Endothelial cell of umbilical vein (primary cell): Measurements from ENCODE around the gene EEF1AKMT1. TPM values are rescaled to one million over a fixed set of nuclear protein-coding genes. Genes with fewer than 3 reads are reported as not detected.
"Not testable (repeated sequence)": the region's sequence is repeated elsewhere in the genome, so short reads cannot be mapped to it uniquely, and the experiment has no call there.

Experiments used
- BruUV-seq: library from RNA; stranded (reverse); fragments of 400-500 nt; replicated peaks from 2 replicates; lab custom pipeline; 2021; lab: Mats Ljungman, UMichigan
- CTCF ChIA-PET: fragments of 300-600, 350-600 bp; sonication (Branson Sonifier 250); formaldehyde crosslinking; loops from one replicate; lab custom pipeline; 2021; ENCODE audit warnings: antibody characterized with exemption, inconsistent platforms; lab: Charles Lee
- POLR2A ChIA-PET: fragments of 300-600, 350-600 bp; sonication (Branson Sonifier 250); formaldehyde crosslinking; loops from one replicate; lab custom pipeline; 2021; ENCODE audit warnings: antibody characterized with exemption, inconsistent platforms; lab: Charles Lee
- DNase-seq: peaks from one replicate; pipeline ENCODE4 v3.0.0-alpha.2; 2011; ENCODE audit warnings: low read depth, low spot score
- FAIRE-seq: peaks from 2 replicates; lab custom pipeline; 2011; peaks lifted over from hg19 to GRCh38; lab: Jason Lieb, UNC
- H2AFZ ChIP-seq: 2 replicates; pipeline ENCODE4 v1.6.0; 2012; ENCODE audit warnings: low read depth, low read length, control low read depth, inconsistent platforms
- H3K27ac ChIP-seq: 2 replicates; pipeline ENCODE4 v1.5.1; 2011; ENCODE audit warnings: low read depth, mild to moderate bottlenecking, control low read depth, low read length, moderate library complexity; ENCODE audit not compliant: insufficient read depth
- H3K27me3 ChIP-seq, 2 experiments: 2 replicates each; pipeline versions ENCODE4 v1.6.0 to v1.6.1; 2011; ENCODE audit warnings: low read length in 2 of 2, mixed read lengths in 1 of 2; ENCODE audit not compliant: control insufficient read depth in 2 of 2, insufficient read depth in 2 of 2
- H3K36me3 ChIP-seq, 2 experiments: 2 replicates in 1 of 2; 3 replicates in 1 of 2; pipeline ENCODE4 v1.5.1; 2011; ENCODE audit warnings: low read length in 2 of 2, mild to moderate bottlenecking in 1 of 2, moderate library complexity in 1 of 2; ENCODE audit not compliant: control insufficient read depth in 2 of 2, insufficient read depth in 2 of 2; ENCODE audit errors: extremely low read depth in 1 of 2
- H3K4me1 ChIP-seq: 3 replicates; pipeline ENCODE4 v1.5.1; 2011; ENCODE audit warnings: mild to moderate bottlenecking, low read length; ENCODE audit not compliant: control insufficient read depth, insufficient read depth; ENCODE audit errors: extremely low read depth
- H3K4me2 ChIP-seq: 2 replicates; pipeline ENCODE4 v1.6.1; 2011; ENCODE audit warnings: low read length, control low read depth, mixed read lengths; ENCODE audit not compliant: insufficient read depth
- H3K4me3 ChIP-seq, 3 experiments: fragments of 200-600 bp in 1 of 3; sonication (generic), shearing (Covaris generic) in 1 of 3; replicated peaks in 1 of 3; 2 replicates each; pipeline ENCODE4 v1.5.1; 2011 to 2016; ENCODE audit warnings: control low read depth in 3 of 3, low read length in 3 of 3, mild to moderate bottlenecking in 2 of 3, inconsistent platforms in 1 of 3, low read depth in 1 of 3, moderate library complexity in 1 of 3; ENCODE audit not compliant: insufficient read depth in 1 of 3
- H3K79me2 ChIP-seq: 2 replicates; pipeline ENCODE4 v1.6.0; 2012; ENCODE audit warnings: low read length, inconsistent platforms; ENCODE audit not compliant: control insufficient read depth, insufficient read depth
- H3K9ac ChIP-seq: replicated peaks from 2 replicates; pipeline ENCODE3; 2011; ENCODE audit warnings: low read length, control low read depth; ENCODE audit not compliant: insufficient read depth; ENCODE audit errors: extremely low read depth
- H3K9me1 ChIP-seq: replicated peaks from 3 replicates; pipeline ENCODE4 v1.6.0; 2011; ENCODE audit warnings: mild to moderate bottlenecking, low read length; ENCODE audit not compliant: control insufficient read depth, insufficient read depth; ENCODE audit errors: extremely low read depth
- H3K9me3 ChIP-seq: replicated peaks from 2 replicates; pipeline ENCODE4 v1.5.1; 2012; ENCODE audit warnings: low read length, inconsistent platforms; ENCODE audit not compliant: control insufficient read depth, insufficient read depth
- H4K20me1 ChIP-seq: replicated peaks from 2 replicates; pipeline ENCODE3; 2011; ENCODE audit warnings: mild to moderate bottlenecking, low read length; ENCODE audit not compliant: control insufficient read depth, insufficient read depth; ENCODE audit errors: extremely low read depth
- CTCF ChIP-seq, 2 donors: IDR thresholded peaks; 1 replicate in 1 of 2; 2 replicates in 1 of 2; pipeline ENCODE4 v1.5.1; 2011; ENCODE audit warnings: low read length in 2 of 2, mild to moderate bottlenecking in 2 of 2, moderate library complexity in 2 of 2, control low read depth in 1 of 2, inconsistent platforms in 1 of 2, low read depth in 1 of 2; ENCODE audit not compliant: insufficient read depth in 1 of 2; ENCODE audit errors: extremely low read depth in 1 of 2
- GATA2 ChIP-seq: IDR thresholded peaks from 2 replicates; pipeline ENCODE4 v1.7.0; 2011; ENCODE audit warnings: low read depth, mild to moderate bottlenecking, moderate library complexity, mixed read lengths, low read length; ENCODE audit not compliant: insufficient read length, insufficient read depth
- JUN ChIP-seq: IDR thresholded peaks from 2 replicates; pipeline ENCODE4 v1.6.1; 2011; ENCODE audit warnings: borderline replicate concordance, low read depth; ENCODE audit not compliant: insufficient read length, insufficient read depth
- POLR2A ChIP-seq: IDR thresholded peaks from 2 replicates; pipeline ENCODE4 v1.6.1; 2012; ENCODE audit warnings: low read depth, mild to moderate bottlenecking, control low read depth, low read length
- POLR2AphosphoS5 ChIP-seq: IDR thresholded peaks from 2 replicates; pipeline ENCODE4 v1.6.1; 2012; ENCODE audit warnings: low read depth, mild to moderate bottlenecking, control low read depth, low read length, moderate library complexity; ENCODE audit not compliant: insufficient read depth
- dilution Hi-C: fragments of 300-500 bp; cut with MboI; formaldehyde crosslinking; loops from one replicate; pipeline ENCODE4 v1.15.0; 2019; ENCODE audit warnings: low sequenced_read_pairs; ENCODE audit not compliant: extremely low pct_ligation_motif_present
- intact Hi-C: fragments of 100-400 bp; cut with micrococcal nuclease; formaldehyde crosslinking; loops from one replicate; pipeline ENCODE4 v1.10.0; 2022
- polyA plus RNA-seq, 4 experiments: library from polyadenylated mRNA; depleted of rRNA in 3 of 4; stranded (reverse) in 3 of 4; unstranded in 1 of 4; fragments of >200 nt; gene quantifications; 2 replicates each; pipeline versions ENCODE4 v1.2.1 to v1.2.3, GENCODE V29; 2011 to 2012; ENCODE audit warnings: missing spikeins in 1 of 4
- total RNA-seq: library from RNA; stranded (reverse); gene quantifications from 2 replicates; pipeline ENCODE4 v1.2.3, GENCODE V29; 2021

The EEF1AKMT1 gene
- total and polyA plus RNA-seq, 2 donors (not counting 3 experiments of a cell fraction or from before 2014, with no cell fraction given), result 9.0 to 11.1 TPM

DNA sequence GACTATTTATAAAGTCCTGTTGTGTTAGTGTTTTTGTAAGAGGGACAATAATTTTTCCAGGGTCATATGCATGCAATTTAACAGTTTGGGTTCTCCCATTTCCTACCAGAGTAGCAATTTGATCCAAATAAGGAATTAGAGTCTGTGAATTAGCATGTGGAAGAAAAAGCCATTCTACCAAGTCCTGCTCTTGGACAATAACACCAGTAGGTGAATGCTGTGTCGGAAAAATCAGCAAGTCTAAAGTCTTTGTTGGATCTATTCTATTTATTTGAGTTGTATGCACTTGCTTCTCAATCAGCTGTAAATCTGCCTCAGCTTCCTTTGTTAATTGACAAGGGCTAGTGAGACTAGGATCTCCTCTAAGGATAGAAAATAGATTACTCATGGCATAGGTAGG, 91.7 kb downstream of the EEF1AKMT1 start:
- intact Hi-C loops (no loop called here), dilution Hi-C loops (no loop called here)
- Histone ChIP-seq H3K9ac (no peak overlapping the region), H3K4me3 (no peak overlapping the region), H3K36me3 (no peaks in the 10 kb centered on the region), H3K9me3 (no peaks in the 10 kb centered on the region), H3K4me2 (no peak overlapping the region), H2AFZ (no peak overlapping the region), H3K4me1 (no peaks in the 10 kb centered on the region), H4K20me1 (no peaks in the 10 kb centered on the region), H3K27me3 (no peaks in the 10 kb centered on the region), H3K27ac (no peak overlapping the region), H3K79me2 (no peaks in the 10 kb centered on the region), H3K9me1 (no peaks in the 10 kb centered on the region)
- BruUV-seq, result no TSS peak
- no peak for DNase-seq
- FAIRE-seq, result no peak
- ChIA-PET CTCF (no interaction called here), POLR2A (interaction anchor here (0.6 kb wide), 1 partner anchor 185 kb away, joined by 4 read pairs; no protein-coding TSS in a partner anchor)
- TF ChIP-seq JUN, result no peak
- no peak for TF ChIP-seq CTCF (IDR thresholded peaks at IDR 0.05; ENCODE audit: extremely low read depth in 1 of 2, insufficient read depth in 1 of 2, low read depth in 1 of 2, low read length in 2 of 2)
- TF ChIP-seq POLR2A, result no peak
- TF ChIP-seq GATA2, result no peak
- TF ChIP-seq POLR2AphosphoS5, result no peak

DNA sequence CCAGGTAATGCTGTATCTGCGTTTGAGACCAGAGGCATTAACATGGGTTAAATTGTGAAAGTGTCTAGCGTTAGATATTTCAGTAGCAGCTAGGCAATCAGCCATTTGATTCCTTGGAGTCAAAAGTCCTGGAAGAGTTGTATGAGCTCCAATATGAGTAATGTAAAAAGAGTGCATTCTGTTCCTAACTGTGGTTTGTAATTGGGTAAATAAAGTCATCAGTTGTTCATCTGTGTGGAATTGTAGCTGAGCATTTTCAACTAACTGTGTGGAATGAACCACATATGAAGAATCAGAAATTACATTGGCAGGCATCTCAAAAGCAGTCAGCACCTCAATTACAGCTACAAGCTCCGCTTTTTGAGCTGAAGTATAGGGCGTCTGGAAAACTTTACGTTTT, 92.3 kb downstream of the EEF1AKMT1 start:
- FAIRE-seq, H3K9ac ChIP-seq, H3K36me3 ChIP-seq, CTCF ChIA-PET, H3K4me3 ChIP-seq, H2AFZ ChIP-seq, DNase-seq, dilution Hi-C loops, H3K4me2 ChIP-seq, H3K9me1 ChIP-seq, H3K27me3 ChIP-seq, intact Hi-C loops, POLR2A ChIA-PET, H3K79me2 ChIP-seq, H3K9me3 ChIP-seq, BruUV-seq, H3K27ac ChIP-seq, H4K20me1 ChIP-seq, H3K4me1 ChIP-seq: not testable (repeated sequence)
